ENCODE measurements around the gene RAB11FIP3. TPM values are rescaled to one million over a fixed set of nuclear protein-coding genes. Genes with fewer than 3 reads are reported as not detected.
A peak's percentile ranks its signal among the peaks of the same experiment; 100 is the strongest.

Gene RAB11FIP3
- total RNA-seq, 2 donors from 2014 or later: 39.9 to 45.1 TPM

DNA sequence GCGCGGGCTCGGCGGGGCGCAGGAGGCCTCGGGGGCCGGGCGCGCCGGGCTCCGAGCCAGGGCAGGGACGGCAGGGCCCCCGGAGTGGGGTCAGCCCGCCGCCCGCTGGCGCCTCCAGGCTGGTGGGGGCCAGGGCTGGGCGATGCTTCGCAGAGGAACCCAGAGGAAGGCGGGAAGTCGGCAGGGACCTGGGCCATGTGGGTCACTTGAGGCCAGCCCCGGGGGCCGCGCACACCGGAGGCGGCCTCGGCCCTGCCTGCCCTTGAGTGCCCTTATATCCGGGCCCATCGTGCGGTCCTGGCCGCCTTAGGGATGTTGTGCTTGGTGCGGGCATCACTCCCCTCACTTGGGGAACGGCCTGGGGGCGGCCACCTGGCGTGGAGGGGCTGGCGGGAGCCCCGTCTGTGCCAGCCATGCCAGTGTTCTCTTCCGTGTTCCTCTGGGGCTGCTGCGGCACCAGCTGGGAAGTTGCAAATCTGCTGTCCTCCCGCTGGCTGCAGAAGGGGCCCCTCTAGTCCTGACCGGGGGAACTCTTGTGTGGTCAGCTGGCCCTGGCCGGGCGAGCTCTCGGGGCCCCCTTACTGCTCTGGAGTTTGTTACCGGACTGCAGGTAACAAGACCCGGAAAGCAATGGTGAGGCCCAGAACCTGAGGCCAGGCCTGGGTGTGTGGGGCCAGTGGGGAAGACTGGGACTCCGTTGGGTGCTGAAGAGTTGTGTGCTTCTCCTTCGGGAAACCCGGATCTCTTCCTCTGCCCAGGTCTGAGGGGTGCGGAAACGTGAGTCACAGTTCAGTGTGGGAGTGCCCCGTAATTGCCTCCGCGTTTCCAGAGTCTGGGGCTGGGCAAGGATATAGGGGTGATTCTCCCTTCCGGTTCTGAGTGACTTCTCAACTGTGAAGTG is 102.9 kb downstream of the RAB11FIP3 start:
- DNase-seq (no peak), ATAC-seq (no peak)
- H3K4me1 Mint-ChIP-seq: peaks cover 23% of the 10 kb centered on the region
- no peaks in the 10 kb centered on the region for H3K36me3 Mint-ChIP-seq (ENCODE audit: low read depth)
- H3K4me3 Mint-ChIP-seq: peak overlapping the region; percentile 94
- peak overlapping the region; percentile 93 for H3K27ac Mint-ChIP-seq
- no peaks in the 10 kb centered on the region for H3K27me3 Mint-ChIP-seq
- no peaks in the 10 kb centered on the region for H3K9me3 ChIP-seq (ENCODE audit: control insufficient read depth, low read length, poor library complexity, severe bottlenecking)

- H3K36me3 Mint-ChIP-seq (ENCODE audit: low read depth): no peaks in the 10 kb centered on the region
- no peaks in the 10 kb centered on the region for H3K27me3 Mint-ChIP-seq
- peaks cover 23% of the 10 kb centered on the region for H3K4me1 Mint-ChIP-seq
- H3K27ac Mint-ChIP-seq: peak overlapping the region; percentile 93
- no peak for ATAC-seq
- peak overlapping the region; percentile 94 for H3K4me3 Mint-ChIP-seq
- no peak for DNase-seq
- no peaks in the 10 kb centered on the region for H3K9me3 ChIP-seq (ENCODE audit: control insufficient read depth, low read length, poor library complexity, severe bottlenecking)
These were observed 103.6 kb downstream of the RAB11FIP3 start for GRCh38 chr16:529012-529575.

DNA sequence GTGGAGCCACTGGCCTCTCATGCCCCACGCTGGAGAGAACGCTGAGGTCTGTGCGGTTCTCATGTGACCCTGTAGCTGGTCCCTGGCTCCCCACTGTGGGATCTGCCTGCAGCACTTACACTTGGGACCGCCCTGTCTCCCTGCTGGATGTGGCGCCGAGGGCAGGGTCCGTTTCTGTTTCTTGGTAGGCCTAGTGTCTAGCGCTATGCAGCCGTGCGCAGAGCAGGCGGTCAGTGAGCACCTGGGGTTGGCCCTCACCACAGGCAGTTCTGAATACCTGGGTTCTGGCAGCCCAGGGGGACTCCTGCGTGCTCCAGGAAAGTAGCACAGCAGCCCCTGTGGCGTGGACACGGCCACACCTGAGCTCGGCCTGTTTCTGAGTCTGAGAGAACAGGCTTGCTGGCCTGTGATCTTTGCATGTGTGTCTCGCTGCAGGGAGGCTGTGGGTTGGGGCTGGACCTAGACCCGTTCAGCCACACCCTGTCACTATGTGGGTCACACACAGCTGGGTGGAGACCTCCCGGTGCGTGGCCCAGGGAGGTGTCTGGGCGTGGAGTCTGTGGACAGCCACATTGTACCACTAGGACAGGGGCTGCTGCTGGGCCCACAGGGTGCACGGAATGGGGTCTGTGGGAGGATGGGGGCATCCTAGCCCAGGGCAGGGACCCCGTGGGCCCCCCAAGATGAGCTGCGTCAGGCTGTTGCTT is 104.8 kb downstream of the RAB11FIP3 start:
- H3K4me1 Mint-ChIP-seq: peaks cover 25% of the 10 kb centered on the region
- H3K27me3 Mint-ChIP-seq: no peaks in the 10 kb centered on the region
- H3K9me3 ChIP-seq (ENCODE audit: control insufficient read depth, low read length, poor library complexity, severe bottlenecking): no peaks in the 10 kb centered on the region
- no peak for DNase-seq
- peak overlapping the region; percentile 93 for H3K27ac Mint-ChIP-seq
- H3K36me3 Mint-ChIP-seq (ENCODE audit: low read depth): no peaks in the 10 kb centered on the region
- ATAC-seq: no peak
- peak overlapping the region; percentile 69 for H3K4me3 Mint-ChIP-seq

DNA sequence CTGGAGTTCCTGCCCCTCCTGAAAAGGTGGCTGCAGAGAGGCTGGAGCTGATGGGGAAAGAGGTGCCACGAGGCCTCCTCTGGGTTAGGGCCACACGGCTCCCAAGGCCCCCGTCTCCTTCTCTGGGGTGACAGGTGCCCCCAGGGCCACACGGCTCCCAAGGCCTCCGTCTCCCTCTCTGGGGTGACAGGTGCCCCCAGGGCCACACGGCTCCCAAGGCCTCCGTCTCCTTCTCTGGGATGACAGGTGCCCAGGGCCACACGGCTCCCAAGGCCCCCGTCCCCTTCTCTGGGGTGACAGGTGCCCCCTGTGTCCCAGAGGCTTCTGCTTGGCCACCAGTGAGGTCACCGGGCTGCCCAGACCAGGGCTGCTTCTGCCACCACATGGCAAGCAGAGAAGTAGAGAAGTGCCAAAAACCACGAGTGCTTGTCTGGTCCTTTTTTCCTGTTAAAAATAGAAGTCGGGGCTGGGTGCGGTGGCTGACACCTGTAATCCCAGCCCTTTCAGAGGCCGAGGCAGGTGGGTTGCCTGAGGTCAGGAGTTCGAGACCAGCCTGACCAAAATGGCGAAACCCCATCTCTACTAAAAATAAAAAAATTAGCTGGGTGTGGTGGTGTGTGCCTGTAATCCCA is 106.2 kb downstream of the RAB11FIP3 start:
- Mint-ChIP-seq H3K27me3 (no peaks in the 10 kb centered on the region), H3K4me3 (no peak overlapping the region), H3K4me1 (peaks cover 14% of the 10 kb centered on the region), H3K36me3 (ENCODE audit: low read depth) (no peaks in the 10 kb centered on the region), H3K27ac (no peak overlapping the region)
- DNase-seq (no peak), ATAC-seq (no peak)
- no peaks in the 10 kb centered on the region for H3K9me3 ChIP-seq (ENCODE audit: control insufficient read depth, low read length, poor library complexity, severe bottlenecking)

GRCh38 chr16:533391-534123 is 108.1 kb downstream of the RAB11FIP3 start:
- Mint-ChIP-seq H3K27ac (no peak overlapping the region), H3K4me1 (peaks cover 13% of the 10 kb centered on the region), H3K36me3 (ENCODE audit: low read depth) (no peaks in the 10 kb centered on the region), H3K27me3 (no peaks in the 10 kb centered on the region), H3K4me3 (no peak overlapping the region)
- DNase-seq (no peak), ATAC-seq (no peak)
- no peaks in the 10 kb centered on the region for H3K9me3 ChIP-seq (ENCODE audit: control insufficient read depth, low read length, poor library complexity, severe bottlenecking)

- no peak overlapping the region for H3K4me3 Mint-ChIP-seq
- no peak overlapping the region for H3K27ac Mint-ChIP-seq
- H3K27me3 Mint-ChIP-seq: no peaks in the 10 kb centered on the region
- peaks cover 9% of the 10 kb centered on the region for H3K4me1 Mint-ChIP-seq
- DNase-seq (no peak), ATAC-seq (no peak)
- no peaks in the 10 kb centered on the region for H3K36me3 Mint-ChIP-seq (ENCODE audit: low read depth)
- H3K9me3 ChIP-seq (ENCODE audit: control insufficient read depth, low read length, poor library complexity, severe bottlenecking): no peaks in the 10 kb centered on the region
These were observed 108.7 kb downstream of the RAB11FIP3 start for GRCh38 chr16:534135-534534.

DNA sequence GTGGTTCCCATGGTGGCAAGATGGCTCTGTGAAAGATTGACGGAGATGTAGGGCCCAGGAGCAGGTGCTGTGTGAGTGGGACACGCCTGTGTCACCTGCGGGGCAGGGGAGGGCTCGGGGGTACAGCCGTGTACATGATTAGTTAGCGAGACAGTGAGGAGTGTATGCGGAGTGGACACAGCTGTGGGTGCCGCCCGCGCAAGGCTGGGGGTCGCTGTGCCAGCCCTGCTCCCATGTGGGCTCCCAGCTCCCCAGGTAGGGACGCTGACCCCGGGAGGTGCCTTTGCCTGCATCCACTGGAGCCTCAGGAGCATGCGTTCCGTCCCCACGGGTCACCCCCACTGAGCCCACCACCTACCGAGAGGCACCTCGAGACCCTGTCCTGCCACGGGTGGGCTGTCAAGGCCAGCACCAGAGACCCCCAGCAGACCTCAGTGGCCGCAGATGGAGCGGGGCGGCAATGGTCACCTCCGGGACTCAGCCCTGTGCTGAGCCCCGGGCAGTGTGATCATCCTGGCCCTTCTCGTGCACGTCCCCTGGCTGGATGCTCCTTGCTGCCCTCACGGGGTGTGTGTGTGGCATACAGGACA is 109.5 kb downstream of the RAB11FIP3 start:
- no peaks in the 10 kb centered on the region for H3K27me3 Mint-ChIP-seq
- H3K9me3 ChIP-seq (ENCODE audit: control insufficient read depth, low read length, poor library complexity, severe bottlenecking): no peaks in the 10 kb centered on the region
- H3K4me3 Mint-ChIP-seq: no peak overlapping the region
- peaks cover 7% of the 10 kb centered on the region for H3K4me1 Mint-ChIP-seq
- no peak overlapping the region for H3K27ac Mint-ChIP-seq
- no peak for ATAC-seq
- no peak for DNase-seq
- no peaks in the 10 kb centered on the region for H3K36me3 Mint-ChIP-seq (ENCODE audit: low read depth)

- Mint-ChIP-seq H3K36me3 (ENCODE audit: low read depth) (no peaks in the 10 kb centered on the region), H3K27ac (no peak overlapping the region), H3K4me3 (no peak overlapping the region), H3K4me1 (peaks cover 5% of the 10 kb centered on the region), H3K27me3 (no peaks in the 10 kb centered on the region)
- no peak for ATAC-seq
- no peaks in the 10 kb centered on the region for H3K9me3 ChIP-seq (ENCODE audit: control insufficient read depth, low read length, poor library complexity, severe bottlenecking)
- no peak for DNase-seq
These were observed 110.3 kb downstream of the RAB11FIP3 start for GRCh38 chr16:535446-536405.

DNA sequence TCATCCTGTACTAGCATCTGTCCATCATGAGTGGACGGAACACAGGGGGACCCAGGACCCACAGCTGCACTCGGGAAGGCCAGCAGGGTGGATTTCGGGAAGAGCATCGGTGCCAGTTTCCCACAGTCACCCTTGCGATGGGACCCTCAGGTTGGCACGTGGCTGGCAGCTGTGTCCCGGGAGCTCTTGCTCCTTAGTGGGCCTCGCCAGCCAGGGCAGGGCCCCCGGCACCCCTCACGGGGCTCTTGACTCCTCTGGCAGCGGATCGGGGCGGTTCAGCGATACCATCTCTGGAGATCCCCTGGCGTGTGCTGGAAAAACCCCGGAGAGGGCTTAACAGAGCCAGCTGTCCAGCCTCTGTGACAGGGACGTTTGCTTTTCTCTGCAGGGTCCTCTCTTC is 111.3 kb downstream of the RAB11FIP3 start:
- Mint-ChIP-seq H3K27me3 (no peaks in the 10 kb centered on the region), H3K36me3 (ENCODE audit: low read depth) (no peaks in the 10 kb centered on the region), H3K27ac (no peak overlapping the region), H3K4me1 (peaks cover 5% of the 10 kb centered on the region), H3K4me3 (no peak overlapping the region)
- ATAC-seq (no peak), DNase-seq (no peak)
- no peaks in the 10 kb centered on the region for H3K9me3 ChIP-seq (ENCODE audit: control insufficient read depth, low read length, poor library complexity, severe bottlenecking)

- no peaks in the 10 kb centered on the region for H3K9me3 ChIP-seq (ENCODE audit: control insufficient read depth, low read length, poor library complexity, severe bottlenecking)
- ATAC-seq: peak; percentile 6
- Mint-ChIP-seq H3K27me3 (no peaks in the 10 kb centered on the region), H3K4me1 (peaks cover 6% of the 10 kb centered on the region), H3K4me3 (no peak overlapping the region), H3K27ac (no peak overlapping the region), H3K36me3 (ENCODE audit: low read depth) (no peaks in the 10 kb centered on the region)
- no peak for DNase-seq
These were observed 112.2 kb downstream of the RAB11FIP3 start for GRCh38 chr16:537415-538335.

Data from T-helper 17 cell (primary cell).